ENCODE measurements around the gene JPH4. TPM values are rescaled to one million over a fixed set of nuclear protein-coding genes. Genes with fewer than 3 reads are reported as not detected.

Gene JPH4
- total RNA-seq, 1 experiment from 2014 or later: not detected

DNA sequence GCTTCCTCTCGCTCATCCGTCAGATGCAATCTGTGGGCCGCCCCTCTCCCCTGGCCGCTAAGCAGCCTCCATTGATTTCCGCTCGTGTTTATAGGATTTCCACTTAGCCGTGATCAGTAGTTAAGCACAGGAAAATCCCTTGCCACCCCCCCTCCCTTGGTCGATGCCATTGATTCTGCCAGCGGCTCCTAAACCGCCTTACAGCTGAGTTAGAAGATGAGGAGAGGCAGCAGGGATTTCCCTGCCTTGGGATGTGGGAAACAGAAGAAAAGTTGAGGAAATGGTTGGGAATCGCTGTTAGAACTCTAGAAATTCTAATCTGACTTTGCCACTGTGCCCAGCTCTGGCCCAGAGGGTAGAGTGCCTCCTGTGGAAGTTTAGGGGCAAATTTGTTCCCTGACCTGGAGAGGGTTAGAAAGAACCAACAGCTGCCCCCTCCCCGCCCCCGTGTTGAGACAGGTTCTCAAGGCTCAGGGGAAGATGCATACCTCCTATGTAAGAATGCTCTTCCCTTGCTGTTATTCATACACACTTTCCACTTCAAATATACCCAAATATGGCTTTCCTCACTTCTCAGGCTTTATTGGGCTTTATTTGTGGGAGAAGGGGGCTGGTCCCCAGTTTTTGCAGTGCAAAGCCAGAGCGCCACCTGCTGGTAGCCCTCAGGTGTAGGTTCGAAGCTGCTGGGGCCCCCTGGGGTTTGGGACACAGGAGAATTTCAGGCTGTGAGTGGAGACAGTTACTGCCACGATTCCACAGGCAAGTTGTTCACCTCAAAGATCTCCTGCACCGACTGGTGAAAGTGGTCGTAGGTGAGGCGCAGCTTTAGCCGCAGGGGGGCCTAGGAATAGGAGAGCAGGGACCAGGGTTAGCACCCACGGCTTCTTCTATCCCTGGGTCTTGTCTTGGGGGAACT, 19.3 kb downstream of the JPH4 start:
- TF ChIP-seq, protein P1, sequence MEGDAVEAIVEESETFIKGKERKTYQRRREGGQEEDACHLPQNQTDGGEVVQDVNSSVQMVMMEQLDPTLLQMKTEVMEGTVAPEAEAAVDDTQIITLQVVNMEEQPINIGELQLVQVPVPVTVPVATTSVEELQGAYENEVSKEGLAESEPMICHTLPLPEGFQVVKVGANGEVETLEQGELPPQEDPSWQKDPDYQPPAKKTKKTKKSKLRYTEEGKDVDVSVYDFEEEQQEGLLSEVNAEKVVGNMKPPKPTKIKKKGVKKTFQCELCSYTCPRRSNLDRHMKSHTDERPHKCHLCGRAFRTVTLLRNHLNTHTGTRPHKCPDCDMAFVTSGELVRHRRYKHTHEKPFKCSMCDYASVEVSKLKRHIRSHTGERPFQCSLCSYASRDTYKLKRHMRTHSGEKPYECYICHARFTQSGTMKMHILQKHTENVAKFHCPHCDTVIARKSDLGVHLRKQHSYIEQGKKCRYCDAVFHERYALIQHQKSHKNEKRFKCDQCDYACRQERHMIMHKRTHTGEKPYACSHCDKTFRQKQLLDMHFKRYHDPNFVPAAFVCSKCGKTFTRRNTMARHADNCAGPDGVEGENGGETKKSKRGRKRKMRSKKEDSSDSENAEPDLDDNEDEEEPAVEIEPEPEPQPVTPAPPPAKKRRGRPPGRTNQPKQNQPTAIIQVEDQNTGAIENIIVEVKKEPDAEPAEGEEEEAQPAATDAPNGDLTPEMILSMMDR (IDR thresholded peaks at IDR 0.05; ENCODE audit: insufficient read depth in 1 of 2, low read depth in 1 of 2, low read length in 1 of 2, severe bottlenecking in 1 of 2, unreplicated experiment in 1 of 2): peak; percentile 80 to 92
- Mint-ChIP-seq H3K27ac (ENCODE audit: unreplicated experiment) (no peak overlapping the region), H3K9me3 (ENCODE audit: unreplicated experiment) (no peaks in the 10 kb centered on the region), H3K27me3 (ENCODE audit: insufficient read depth, unreplicated experiment) (no peaks in the 10 kb centered on the region), H3K4me3 (ENCODE audit: unreplicated experiment) (no peak overlapping the region), H3K36me3 (ENCODE audit: insufficient read depth, unreplicated experiment) (peaks cover 42% of the 10 kb centered on the region), H3K4me1 (ENCODE audit: low read depth, unreplicated experiment) (peaks cover 14% of the 10 kb centered on the region)
- TSS peak; percentile 7 for BruUV-seq (replicated peaks)
- Histone ChIP-seq H3K36me3 (ENCODE audit: control insufficient read depth, insufficient read depth, low read length) (peaks cover 5% of the 10 kb centered on the region), H3K4me1 (0 out of 2 replicates have a peak, but pooled peaks cover 6% of the 10 kb centered on the region), H3K27me3 (replicated peaks; ENCODE audit: control insufficient read depth, insufficient read depth, low read length) (no peaks in the 10 kb centered on the region), H3K4me3 (ENCODE audit: low read depth, low read length) (no peak overlapping the region), H3K9me3 (no peaks in the 10 kb centered on the region)
- intact Hi-C loops (cut with micrococcal nuclease; ENCODE audit: unreplicated experiment): loop anchor here (1.0 kb wide), 1 partner anchor 76 kb away; no protein-coding TSS in a partner anchor
- POLR2A ChIA-PET: interaction anchor here (1.2 kb wide), 1 partner anchor 464 kb away, joined by 3 read pairs; the partner anchor contains the start of gene C14orf119
- CTCF ChIA-PET: interaction anchor here (0.5 to 7.3 kb wide), 6 partner anchors 25 to 768 kb away, joined by 3 to 50 read pairs (median 4); no protein-coding TSS in a partner anchor
- DNase-seq: peak; percentile 56 to 68

DNA sequence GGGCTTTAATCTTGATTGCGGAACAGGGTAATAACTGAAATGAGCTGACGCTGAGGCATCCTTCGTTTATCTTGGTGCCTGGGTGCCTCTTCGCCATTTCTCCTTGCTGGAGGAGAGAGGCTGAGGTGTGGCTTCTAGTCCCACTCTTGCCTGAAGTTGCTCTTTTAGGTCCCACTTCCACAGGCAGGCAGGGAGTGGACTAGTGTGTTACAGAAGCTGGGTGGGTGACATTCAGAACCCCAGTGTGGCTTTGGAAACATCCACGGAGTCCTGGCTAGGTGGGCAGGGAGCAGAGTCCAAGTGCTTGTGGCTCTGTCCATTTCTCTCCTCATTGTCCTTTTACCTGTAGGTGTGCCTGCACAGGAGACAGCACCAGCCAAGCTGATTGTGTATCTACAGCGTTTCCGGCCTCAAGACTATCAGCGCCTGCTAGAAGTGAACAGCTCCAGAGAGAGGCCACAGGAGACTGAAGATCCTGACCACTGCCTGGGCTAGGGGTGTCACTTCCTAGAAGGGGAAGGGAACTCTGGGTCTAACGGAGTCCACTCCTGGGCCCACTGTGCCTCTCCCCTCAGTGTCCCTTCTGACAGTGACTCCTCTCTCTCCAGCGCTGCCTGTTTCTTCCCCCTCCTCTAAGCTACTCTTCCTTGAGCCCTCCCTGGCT, 20.1 kb downstream of the JPH4 start:
- ChIA-PET POLR2A (no interaction called here), CTCF (interaction anchor here (0.5 to 7.3 kb wide), 3 partner anchors 24 to 768 kb away, joined by 3 to 50 read pairs (median 5); no protein-coding TSS in a partner anchor)
- Mint-ChIP-seq H3K4me1 (ENCODE audit: low read depth, unreplicated experiment) (peaks cover 14% of the 10 kb centered on the region), H3K27me3 (ENCODE audit: insufficient read depth, unreplicated experiment) (no peaks in the 10 kb centered on the region), H3K4me3 (ENCODE audit: unreplicated experiment) (no peak overlapping the region), H3K9me3 (ENCODE audit: unreplicated experiment) (no peaks in the 10 kb centered on the region), H3K36me3 (ENCODE audit: insufficient read depth, unreplicated experiment) (peaks cover 42% of the 10 kb centered on the region), H3K27ac (ENCODE audit: unreplicated experiment) (no peak overlapping the region)
- Histone ChIP-seq H3K9me3 (no peaks in the 10 kb centered on the region), H3K4me1 (0 out of 2 replicates have a peak, but pooled peaks cover 6% of the 10 kb centered on the region), H3K36me3 (ENCODE audit: control insufficient read depth, insufficient read depth, low read length) (peaks cover 5% of the 10 kb centered on the region), H3K27me3 (replicated peaks; ENCODE audit: control insufficient read depth, insufficient read depth, low read length) (no peaks in the 10 kb centered on the region), H3K4me3 (ENCODE audit: low read depth, low read length) (no peak overlapping the region)
- TF ChIP-seq, protein P1 (IDR thresholded peaks at IDR 0.05; ENCODE audit: insufficient read depth in 1 of 2, low read depth in 1 of 2, low read length in 1 of 2, severe bottlenecking in 1 of 2, unreplicated experiment in 1 of 2): no peak
- BruUV-seq (replicated peaks): no TSS peak
- intact Hi-C loops (cut with micrococcal nuclease; ENCODE audit: unreplicated experiment): loop anchor here (1.0 kb wide), 1 partner anchor 75 kb away; no protein-coding TSS in a partner anchor
- no peak for DNase-seq

DNA sequence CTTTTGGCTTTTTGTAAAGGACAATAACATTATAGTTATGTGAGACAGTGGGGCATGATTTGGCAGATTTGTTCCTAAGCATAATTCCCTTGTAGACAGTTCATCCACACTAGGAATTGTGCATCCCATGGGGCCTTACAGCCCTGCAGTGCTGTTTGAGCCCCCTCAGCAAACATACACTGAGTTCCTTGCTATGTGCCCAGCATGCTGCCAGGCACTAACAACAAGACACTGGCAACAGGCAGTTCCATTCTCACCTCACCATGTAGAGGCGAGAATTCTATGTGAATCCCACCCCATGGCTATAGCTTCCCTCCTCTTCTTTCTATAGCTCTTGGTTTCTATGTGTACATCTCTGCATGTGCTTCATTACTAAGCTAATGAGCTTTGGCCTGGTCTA, 20.6 kb downstream of the JPH4 start:
- POLR2A ChIA-PET: no interaction called here
- Histone ChIP-seq H3K27me3 (replicated peaks; ENCODE audit: control insufficient read depth, insufficient read depth, low read length) (no peaks in the 10 kb centered on the region), H3K4me3 (ENCODE audit: low read depth, low read length) (no peak overlapping the region), H3K4me1 (0 out of 2 replicates have a peak, but pooled peaks cover 6% of the 10 kb centered on the region), H3K36me3 (ENCODE audit: control insufficient read depth, insufficient read depth, low read length) (peaks cover 5% of the 10 kb centered on the region), H3K9me3 (no peaks in the 10 kb centered on the region)
- intact Hi-C loops (cut with micrococcal nuclease; ENCODE audit: unreplicated experiment): no loop called here
- TF ChIP-seq, protein P1 (IDR thresholded peaks at IDR 0.05; ENCODE audit: insufficient read depth in 1 of 2, low read depth in 1 of 2, low read length in 1 of 2, severe bottlenecking in 1 of 2, unreplicated experiment in 1 of 2): no peak
- DNase-seq: no peak
- Mint-ChIP-seq H3K27me3 (ENCODE audit: insufficient read depth, unreplicated experiment) (no peaks in the 10 kb centered on the region), H3K27ac (ENCODE audit: unreplicated experiment) (peak overlapping the region; percentile 6), H3K4me3 (ENCODE audit: unreplicated experiment) (peak overlapping the region; percentile 49), H3K9me3 (ENCODE audit: unreplicated experiment) (no peaks in the 10 kb centered on the region), H3K36me3 (ENCODE audit: insufficient read depth, unreplicated experiment) (peaks cover 42% of the 10 kb centered on the region), H3K4me1 (ENCODE audit: low read depth, unreplicated experiment) (peaks cover 14% of the 10 kb centered on the region)
- BruUV-seq (replicated peaks): no TSS peak
- CTCF ChIA-PET: interaction anchor here (7.3 kb wide), 1 partner anchor 80 kb away, joined by 50 read pairs; no protein-coding TSS in a partner anchor

Data from Caco-2 (cell line).